Aorta (tissue), 5 donors: Measurements from ENCODE around the gene RNF26. TPM values are rescaled to one million over a fixed set of nuclear protein-coding genes. Genes with fewer than 3 reads are reported as not detected.
"Not testable (repeated sequence)": the region's sequence is repeated elsewhere in the genome, so short reads cannot be mapped to it uniquely, and the experiment has no call there.

Source experiments
- ATAC-seq: fragments of 200-7000 bp; cut with Tn5 transposase; one replicate; pipeline ENCODE4 v1.9.1; 2022; ENCODE audit warnings: moderate library complexity; ENCODE audit not compliant: low FRiP score
- DNase-seq, 2 donors: peaks; one replicate each; pipeline ENCODE4 v3.0.0-alpha.2; 2020
- H3K27ac ChIP-seq, 2 donors: one replicate each; pipeline ENCODE4 v1.5.1; 2013; ENCODE audit warnings: low read length in 2 of 2, mild to moderate bottlenecking in 2 of 2, moderate library complexity in 2 of 2, control low read depth in 1 of 2, inconsistent platforms in 1 of 2, low read depth in 1 of 2
- H3K27me3 ChIP-seq, 2 donors: one replicate each; pipeline ENCODE4 v1.6.1; 2013; ENCODE audit warnings: control low read depth in 1 of 2, low read length in 1 of 2, mild to moderate bottlenecking in 1 of 2, moderate library complexity in 1 of 2; ENCODE audit not compliant: insufficient read depth in 2 of 2, control insufficient read depth in 1 of 2
- H3K36me3 ChIP-seq, 2 donors: one replicate each; pipeline ENCODE4 v1.6.1; 2013; ENCODE audit warnings: control low read depth in 1 of 2, low read length in 1 of 2, mild to moderate bottlenecking in 1 of 2; ENCODE audit not compliant: insufficient read depth in 2 of 2, control insufficient read depth in 1 of 2
- H3K4me1 ChIP-seq, 2 donors: one replicate each; pipeline ENCODE4 v1.6.1; 2013; ENCODE audit warnings: low read length in 2 of 2, control low read depth in 1 of 2, mild to moderate bottlenecking in 1 of 2, moderate library complexity in 1 of 2; ENCODE audit not compliant: insufficient read depth in 2 of 2, control insufficient read depth in 1 of 2
- H3K4me3 ChIP-seq, 2 donors: one replicate each; pipeline ENCODE4 v1.5.1; 2013; ENCODE audit warnings: low read length in 2 of 2, control low read depth in 1 of 2, mild to moderate bottlenecking in 1 of 2
- H3K9me3 ChIP-seq: one replicate; pipeline ENCODE4 v1.6.1; 2013; ENCODE audit warnings: mild to moderate bottlenecking, low read length; ENCODE audit not compliant: control insufficient read depth
- WGBS, 2 donors: extraction: QIAGEN DNeasy Blood & Tissue Kit; methylation state at CpG; one replicate each; pipeline ENCODE4 v1.1.7; 2013; 5-methylcytosine and 5-hydroxymethylcytosine counted together
- intact Hi-C, 2 donors: fragments of 100-400 bp; cut with DNase I; formaldehyde crosslinking; loops; one replicate each; pipeline versions ENCODE4 v1.14.2 to v1.15.0; 2022
- microRNA-seq, 2 donors: library from miRNA; unstranded; fragments of <30 nt; microRNA quantifications; one replicate each; pipeline ENCODE4 v1.2.0, GENCODE V29; 2020
- polyA plus RNA-seq, 2 donors: library from polyadenylated mRNA; stranded (reverse); fragments of 200-250 nt; gene quantifications; one replicate each; pipeline ENCODE4 v1.2.3, GENCODE V29; 2013
- total RNA-seq, 2 donors: library from RNA; stranded (reverse); fragmentation: NEBNext Ultra II Directional; extraction: Animal tissue kit (Norgen Biotek cat#: 25700); gene quantifications; one replicate each; pipeline ENCODE4 v1.2.1, GENCODE V29; 2021
- donor health status: healthy with polysubstance abuse.
- donor health status: Bipolar disorder and iron deficiency.
- donor health status: DM: no; HTN: no; CAD: no.
- donor health status: DM: no; HTN: no; CAD: no.
- donor health status: DM: yes; HTN: yes; CAD: no.

RNF26 gene
- total and polyA plus RNA-seq, 4 donors = 9.4 to 17.5 (median 16.6) TPM

GRCh38 chr11:119380160-119380826, 46.0 kb downstream of the RNF26 start:
- intact Hi-C loops = loop anchor here (5.0 to 10.0 kb wide), 2 partner anchors 92 to 95 kb away; no protein-coding TSS in a partner anchor
- no peak for DNase-seq

GRCh38 chr11:119380827-119381180, 46.5 kb downstream of the RNF26 start:
- H3K9me3 ChIP-seq = no peaks in the 10 kb centered on the region
- 17 to 24% methylated on average over 10 of the region's 10 CpGs for WGBS, 2 donors
- H3K27me3 ChIP-seq = no peaks in the 10 kb centered on the region
- DNase-seq (no peak), ATAC-seq (no peak)
- intact Hi-C loops = loop anchor here (5.0 to 10.0 kb wide), 2 partner anchors 91 to 94 kb away; no protein-coding TSS in a partner anchor
- no peak overlapping the region for H3K27ac ChIP-seq
- H3K36me3 ChIP-seq = no peaks in the 10 kb centered on the region
- H3K4me3 ChIP-seq = no peak overlapping the region
- no peaks in the 10 kb centered on the region for H3K4me1 ChIP-seq

More at GRCh38 chr11:119380160-119380826, 46.0 kb downstream of the RNF26 start:
- H3K27me3 ChIP-seq = no peaks in the 10 kb centered on the region
- H3K27ac ChIP-seq = no peak overlapping the region
- WGBS, 2 donors = 87% methylated on average over 13 of the region's 13 CpGs
- no peaks in the 10 kb centered on the region for H3K9me3 ChIP-seq
- H3K4me1 ChIP-seq = no peaks in the 10 kb centered on the region
- no peak for ATAC-seq
- H3K36me3 ChIP-seq = no peaks in the 10 kb centered on the region
- no peak overlapping the region for H3K4me3 ChIP-seq

- Histone ChIP-seq H3K27me3 (no peaks in the 10 kb centered on the region), H3K4me1 (no peaks in the 10 kb centered on the region), H3K36me3 (no peaks in the 10 kb centered on the region), H3K4me3 (no peak within 1 kb of the TSS), H3K27ac (no peak within 1 kb of the TSS), H3K9me3 (no peaks in the 10 kb centered on the region)
- DNase-seq (peak; percentile 97 to 99), ATAC-seq (peak; percentile 99)
- 0 to 1% methylated on average over 45 to 54 of the region's 54 CpGs for WGBS, 2 donors
- intact Hi-C loops = loop anchor here (5.0 to 10.0 kb wide), 2 partner anchors 91 to 93 kb away; no protein-coding TSS in a partner anchor
These were observed 47.1 kb downstream of the RNF26 start, which contains the start of gene USP2 for GRCh38 chr11:119381181-119381988. TSS of gene USP2 (minus strand) at chr11:119381690. CDS start at chr11:119373480, 8,210 bp downstream.

- Histone ChIP-seq H3K27me3 (no peaks in the 10 kb centered on the region), H3K4me1 (no peaks in the 10 kb centered on the region), H3K36me3 (no peaks in the 10 kb centered on the region), H3K4me3 (no peak overlapping the region), H3K9me3 (no peaks in the 10 kb centered on the region), H3K27ac (no peak overlapping the region)
- DNase-seq = no peak
- WGBS, 2 donors = 6 to 10% methylated on average over 9 of the region's 9 CpGs
- no peak for ATAC-seq
- intact Hi-C loops = loop anchor here (5.0 to 10.0 kb wide), 2 partner anchors 90 to 93 kb away; no protein-coding TSS in a partner anchor
These were observed 47.8 kb downstream of the RNF26 start for GRCh38 chr11:119382101-119382500.

GRCh38 chr11:119382513-119382912, 48.2 kb downstream of the RNF26 start:
- intact Hi-C loops = loop anchor here (5.0 to 10.0 kb wide), 2 partner anchors 90 to 92 kb away; no protein-coding TSS in a partner anchor
- ATAC-seq, H3K9me3 ChIP-seq, H3K4me3 ChIP-seq, H3K27ac ChIP-seq, H3K4me1 ChIP-seq, H3K36me3 ChIP-seq, H3K27me3 ChIP-seq, DNase-seq: not testable (repeated sequence)
- WGBS, 2 donors = 86 to 88% methylated on average over 14 of the region's 14 CpGs

- Histone ChIP-seq H3K27ac (no peak overlapping the region), H3K9me3 (no peaks in the 10 kb centered on the region), H3K4me1 (no peaks in the 10 kb centered on the region), H3K36me3 (no peaks in the 10 kb centered on the region), H3K27me3 (no peaks in the 10 kb centered on the region), H3K4me3 (no peak overlapping the region)
- DNase-seq = no peak
- intact Hi-C loops = loop anchor here (5.0 to 10.0 kb wide), 2 partner anchors 88 to 90 kb away; no protein-coding TSS in a partner anchor
- ATAC-seq = no peak
- WGBS, 2 donors = 81 to 82% methylated on average over 2 of the region's 2 CpGs
These were observed 50.0 kb downstream of the RNF26 start for GRCh38 chr11:119384332-119384731.

Small RNA genes within 50 kb of the gene (microRNA-seq; reads per million reads assigned to microRNA genes)
- 0 to 7.2 reads per million in 2 donors for gene MIR6756

Other genes with a start within 250 kb of the RNF26 start
- gene HMBS, start 249.6 kb upstream of the RNF26 start, total RNA-seq = 1 to 10 TPM; 6.9 to 8.1 TPM
- 1 to 10 TPM; 4.4 to 9.2 TPM for gene HMBS, start 249.6 kb upstream of the RNF26 start, polyA plus RNA-seq
- 10 to 100 TPM; 23.6 to 41.8 TPM for gene DPAGT1, start 232.7 kb upstream of the RNF26 start, total RNA-seq
- 10 to 100 TPM in 1 of 2 donors, 1 to 10 TPM in 1; 7.3 to 20.2 TPM for gene DPAGT1, start 232.7 kb upstream of the RNF26 start, polyA plus RNA-seq
- gene C2CD2L, start 227.2 kb upstream of the RNF26 start, total RNA-seq = 10 to 100 TPM in 1 of 2 donors, 1 to 10 TPM in 1; 9.5 to 10.1 TPM
- gene C2CD2L, start 227.2 kb upstream of the RNF26 start, polyA plus RNA-seq = 10 to 100 TPM in 1 of 2 donors, 1 to 10 TPM in 1; 6.6 to 10.3 TPM
- 10 to 100 TPM; 14.3 to 32.4 TPM for gene HINFP, start 212.9 kb upstream of the RNF26 start, total RNA-seq
- gene HINFP, start 212.9 kb upstream of the RNF26 start, polyA plus RNA-seq = 10 to 100 TPM; 12.1 to 23.1 TPM
- gene ABCG4, start 185.5 kb upstream of the RNF26 start, total RNA-seq = under 1 TPM; 0.45 to 0.75 TPM
- gene ABCG4, start 185.5 kb upstream of the RNF26 start, polyA plus RNA-seq = under 1 TPM in 1 of 2 donors, not detected in 1; 0.75 TPM
- 10 to 100 TPM; 12.1 to 17.3 TPM for gene NLRX1, start 165.8 kb upstream of the RNF26 start, total RNA-seq
- 1 to 10 TPM; 5.9 to 9.8 TPM for gene NLRX1, start 165.8 kb upstream of the RNF26 start, polyA plus RNA-seq
- under 1 TPM in 1 of 2 donors, not detected in 1; 0.26 TPM for gene NHERF4, start 149.1 kb upstream of the RNF26 start, total RNA-seq
- 10 to 100 TPM in 1 of 2 donors, under 1 TPM in 1; 0.10 to 13.6 TPM for gene NHERF4, start 149.1 kb upstream of the RNF26 start, polyA plus RNA-seq
- 10 to 100 TPM; 33.0 to 37.4 TPM for gene CBL, start 128.2 kb upstream of the RNF26 start, total RNA-seq
- 1 to 10 TPM; 3.8 to 5.5 TPM for gene CBL, start 128.2 kb upstream of the RNF26 start, polyA plus RNA-seq
- gene MCAM, start 17.4 kb upstream of the RNF26 start, total RNA-seq = 1,000 to 10,000 TPM in 1 of 2 donors, 100 to 1,000 TPM in 1; 525 to 1,386 TPM
- gene MCAM, start 17.4 kb upstream of the RNF26 start, polyA plus RNA-seq = 100 to 1,000 TPM; 274 to 486 TPM
- 10 to 100 TPM; 42.4 to 88.2 TPM for gene C1QTNF5, start 6.4 kb downstream of the RNF26 start, total RNA-seq
- gene C1QTNF5, start 6.4 kb downstream of the RNF26 start, polyA plus RNA-seq = 10 to 100 TPM; 19.1 to 22.3 TPM
- not detected for gene MFRP, start 12.2 kb downstream of the RNF26 start, total RNA-seq
- gene MFRP, start 12.2 kb downstream of the RNF26 start, polyA plus RNA-seq = not detected
- gene USP2, start 47.2 kb downstream of the RNF26 start, total RNA-seq = 1 to 10 TPM; 1.6 to 3.0 TPM
- gene USP2, start 47.2 kb downstream of the RNF26 start, polyA plus RNA-seq = 1 to 10 TPM in 1 of 2 donors, under 1 TPM in 1; 0.18 to 2.3 TPM
- 10 to 100 TPM; 19.3 to 80.9 TPM for gene THY1, start 88.6 kb downstream of the RNF26 start, total RNA-seq
- gene THY1, start 88.6 kb downstream of the RNF26 start, polyA plus RNA-seq = 10 to 100 TPM; 10.2 to 12.5 TPM